NAMALWA (cell line): Measurements from ENCODE around the gene LYL1.
"Not testable (repeated sequence)": the region's sequence is repeated elsewhere in the genome, so short reads cannot be mapped to it uniquely, and the experiment has no call there.

Experiments used
- DNase-seq: peaks from one replicate; pipeline ENCODE4 v3.0.0-alpha.2; 2015; ENCODE audit warnings: low spot score

The LYL1 gene

DNA sequence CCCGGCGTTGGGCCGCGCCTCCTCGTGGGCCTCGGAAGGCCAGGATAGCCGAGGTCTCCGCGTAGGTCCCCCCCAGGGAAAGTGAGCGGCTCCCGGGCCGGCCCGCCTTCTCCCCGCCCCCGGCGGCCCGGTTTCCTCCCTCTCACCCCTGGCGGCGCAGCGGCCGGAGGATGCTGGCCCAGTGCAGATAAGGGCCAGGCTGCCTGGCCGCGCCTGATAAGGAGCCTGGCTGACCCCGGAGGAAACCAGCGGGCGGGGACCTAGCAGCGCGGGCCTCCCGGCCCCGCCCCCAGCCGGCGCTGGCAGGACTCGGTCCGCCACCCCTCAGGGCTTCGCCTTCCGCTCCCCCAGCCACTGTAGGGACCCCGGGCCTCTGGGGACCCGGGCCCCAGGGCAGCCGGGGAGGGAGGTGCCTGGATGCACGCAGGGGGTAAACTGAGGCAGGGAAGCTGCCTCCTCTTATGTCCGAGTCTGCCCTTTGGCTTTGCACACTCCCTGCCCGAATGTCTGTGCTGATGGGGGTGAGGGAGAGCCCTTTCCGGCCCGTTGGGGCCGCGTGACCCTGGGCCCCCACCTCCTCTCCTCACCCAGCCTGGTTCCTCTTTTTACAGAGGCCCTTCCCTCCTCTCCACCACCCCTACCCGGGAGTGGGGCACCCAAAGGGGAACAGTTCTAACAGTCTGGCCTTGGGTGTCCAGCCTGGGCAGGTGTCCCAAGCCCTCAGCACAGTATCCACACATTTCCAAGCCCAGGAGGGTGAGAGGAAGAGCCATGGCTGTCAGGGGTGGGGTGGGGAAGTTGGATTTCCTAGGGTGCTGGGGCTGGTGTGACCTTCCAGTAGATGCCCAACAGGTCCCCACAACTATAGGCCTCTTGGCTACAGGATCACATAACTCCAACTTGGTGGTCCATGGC lies at the start of gene LYL1:
LYL1 (minus strand) TSS at position 193 of the 915 bp plus-strand sequence. CDS start 1,687 bp downstream, outside the sequence.
- DNase-seq = peak; percentile 83

DNA sequence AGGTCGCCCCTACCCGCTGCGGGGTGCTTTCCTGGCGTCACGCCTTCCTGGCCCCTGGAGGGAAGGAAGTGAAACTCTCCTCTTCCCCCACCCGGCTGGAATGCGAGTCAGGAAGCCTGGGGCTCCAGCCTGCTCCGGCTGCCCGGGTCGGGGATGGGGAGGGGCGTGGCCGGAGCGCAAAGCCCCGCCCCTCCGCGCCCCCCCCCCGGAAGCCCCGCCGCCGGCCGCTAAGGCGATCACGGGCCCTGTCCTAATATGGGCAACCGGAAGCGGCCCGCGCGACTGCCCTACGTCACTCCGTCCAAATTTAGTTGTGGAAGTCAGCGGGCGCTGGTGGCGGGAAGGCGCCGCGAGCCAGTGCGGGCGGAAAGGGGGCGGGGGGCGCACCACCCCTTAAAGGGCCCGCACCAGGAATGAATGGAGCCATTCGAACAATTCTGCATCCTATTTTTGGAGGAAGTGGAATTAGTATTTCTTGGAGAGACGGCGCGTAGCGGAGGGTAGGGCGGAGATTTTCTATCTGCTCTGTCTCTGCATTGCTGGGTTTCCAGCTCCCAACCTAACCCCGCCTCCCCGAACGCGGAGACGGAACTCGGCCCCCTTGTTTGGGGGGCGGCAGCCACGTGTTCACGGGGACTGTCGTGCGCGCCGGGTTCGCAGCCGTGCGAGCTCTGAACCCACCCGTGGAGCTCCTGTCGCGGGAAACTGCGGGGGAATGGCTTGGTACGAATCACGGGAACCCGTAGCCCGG lies 49.1 kb upstream of the LYL1 start:
- peak; percentile 96 for DNase-seq

DNA sequence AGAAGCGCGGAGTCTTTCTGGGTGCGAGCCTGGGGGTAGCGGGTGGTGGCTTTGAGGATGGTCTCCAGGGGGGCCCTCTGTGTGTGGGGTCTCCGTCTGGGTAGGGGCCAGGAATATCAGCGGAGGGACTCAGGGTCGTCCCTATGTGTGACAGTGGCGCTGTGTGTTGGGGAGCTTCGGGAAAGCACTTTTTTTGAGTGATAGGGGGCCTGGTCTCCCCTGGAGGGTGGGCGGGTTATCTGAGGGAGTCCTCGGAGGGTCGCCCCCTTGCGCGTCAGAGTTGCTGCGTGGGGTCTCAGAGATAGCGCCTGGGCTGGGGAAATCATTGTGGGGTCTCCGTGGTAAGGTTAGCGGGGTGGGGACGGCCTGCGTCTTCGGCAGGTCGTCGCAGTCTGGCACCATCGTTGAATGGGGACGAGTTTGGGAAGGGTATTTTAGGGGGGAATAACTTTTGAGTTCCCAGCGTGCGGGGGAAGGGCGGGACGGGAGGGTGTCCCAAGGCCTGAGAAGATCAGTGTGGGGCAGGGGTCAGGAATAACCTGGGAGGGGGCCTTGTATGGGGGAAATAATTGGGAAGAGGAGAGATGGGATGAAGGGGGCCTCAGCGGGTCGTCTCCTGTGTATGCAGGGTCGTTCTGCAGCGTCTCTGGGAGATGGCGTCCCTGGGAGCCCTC lies 48.4 kb upstream of the LYL1 start:
- DNase-seq = peak; percentile 49

DNA sequence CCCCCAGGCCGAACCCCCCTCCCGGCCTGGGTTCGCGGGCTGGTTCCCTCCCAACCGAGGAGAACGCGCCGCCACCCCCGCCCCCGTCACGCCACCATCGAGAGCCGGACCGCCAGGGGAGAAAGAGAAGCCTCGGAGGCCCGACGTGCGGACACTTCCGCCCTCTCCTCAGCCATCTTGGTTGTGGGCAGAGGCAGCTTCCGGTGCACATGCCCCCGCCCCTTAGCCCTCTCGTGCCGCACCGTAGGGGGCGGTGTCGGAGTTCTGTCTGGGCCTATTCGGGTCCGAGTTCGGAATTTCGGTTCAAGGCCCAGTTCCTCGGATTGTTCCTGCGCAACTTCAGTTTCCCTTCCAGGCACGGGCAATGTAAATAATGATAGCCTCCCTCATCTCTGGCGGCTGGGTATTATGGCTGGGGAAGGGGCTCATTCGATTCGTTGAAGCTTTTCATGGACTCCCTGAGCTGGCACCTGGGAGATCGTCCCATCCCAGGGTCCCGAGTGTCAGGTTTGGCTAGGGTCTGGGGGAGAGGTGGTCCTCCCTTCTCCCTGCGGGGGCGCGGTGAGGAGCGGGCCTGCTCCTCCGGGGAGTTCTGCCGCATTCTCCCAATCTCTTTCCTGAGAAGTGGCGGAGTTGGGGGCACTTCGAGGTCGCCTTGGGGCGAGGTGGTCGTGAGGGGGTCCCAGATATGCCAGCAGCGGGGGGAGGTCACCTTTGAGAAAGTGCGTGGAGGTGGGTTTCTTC lies 47.7 kb upstream of the LYL1 start, which contains the start of the genes IER2 and STX10:
IER2 (plus strand) TSS at position 225 of the 744 bp plus-strand sequence. CDS start 2,776 bp downstream, outside the sequence.
STX10 (minus strand) TSS at position 189 of the 744 bp plus-strand sequence. CDS start 202 bp downstream, outside the sequence.
- peak; percentile 96 for DNase-seq

DNA sequence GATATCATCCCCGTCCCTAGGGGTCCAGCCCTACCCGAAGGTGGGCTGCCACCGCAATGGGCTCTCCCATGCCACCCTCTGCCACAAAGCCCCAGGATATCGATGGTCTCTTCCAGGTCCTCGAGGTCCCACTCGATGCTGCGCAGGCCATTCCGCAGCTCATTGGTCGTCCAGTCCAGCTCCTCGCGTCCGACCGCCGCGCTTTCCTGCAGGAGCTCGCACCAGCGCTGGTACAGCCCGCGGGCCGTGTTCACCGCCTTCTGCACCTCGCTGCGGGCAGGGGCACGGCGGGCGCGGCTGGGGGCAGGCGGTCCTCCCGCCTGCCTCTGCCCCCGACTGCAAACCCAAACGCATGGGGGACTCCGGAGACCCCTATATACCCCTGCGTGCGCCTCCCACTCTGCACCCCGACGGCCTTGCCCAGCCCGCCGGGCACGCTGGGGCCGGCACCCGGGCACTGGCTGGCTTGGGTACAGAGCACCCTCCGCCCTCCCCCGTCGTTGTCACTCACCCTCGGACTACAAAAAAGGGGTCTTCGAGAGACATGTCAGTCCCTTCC lies 47.0 kb upstream of the LYL1 start:
- no peak for DNase-seq

GRCh38 chr19:13149173-13149627 lies 46.5 kb upstream of the LYL1 start:
- not testable (repeated sequence) for DNase-seq

- no peak for DNase-seq
Observed at GRCh38 chr19:13146763-13147563, 44.3 kb upstream of the LYL1 start.

- no peak for DNase-seq
Observed at GRCh38 chr19:13139633-13140311, 37.1 kb upstream of the LYL1 start.

- DNase-seq = no peak
Observed at GRCh38 chr19:13138916-13139198, 36.2 kb upstream of the LYL1 start.

GRCh38 chr19:13138171-13138915 lies 35.7 kb upstream of the LYL1 start:
- DNase-seq = no peak

DNA sequence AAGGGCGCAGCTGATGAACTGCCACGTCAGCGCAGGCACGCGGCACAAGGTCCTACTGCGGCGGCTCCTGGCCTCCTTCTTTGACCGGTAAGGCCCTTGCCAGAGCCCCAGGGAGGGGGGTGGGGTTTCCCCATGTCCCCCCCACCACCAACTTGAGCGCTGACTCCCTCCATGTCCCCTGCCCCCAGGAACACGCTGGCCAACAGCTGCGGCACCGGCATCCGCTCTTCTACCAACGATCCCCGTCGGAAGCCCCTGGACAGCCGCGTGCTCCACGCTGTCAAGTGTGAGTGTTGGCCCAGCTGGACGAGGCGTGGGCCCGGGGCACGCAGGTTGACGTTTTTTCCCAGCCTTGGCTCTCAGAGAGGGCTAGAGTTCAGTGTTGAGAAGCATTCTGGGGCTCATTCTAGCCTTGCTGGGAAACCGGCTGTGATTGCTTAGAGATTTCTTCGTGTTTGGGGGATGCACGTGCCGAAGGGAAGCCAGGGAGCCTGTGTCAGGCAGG lies 34.7 kb upstream of the LYL1 start:
- DNase-seq = no peak

- no peak for DNase-seq
Observed at GRCh38 chr19:13135068-13136062, 32.7 kb upstream of the LYL1 start.

DNA sequence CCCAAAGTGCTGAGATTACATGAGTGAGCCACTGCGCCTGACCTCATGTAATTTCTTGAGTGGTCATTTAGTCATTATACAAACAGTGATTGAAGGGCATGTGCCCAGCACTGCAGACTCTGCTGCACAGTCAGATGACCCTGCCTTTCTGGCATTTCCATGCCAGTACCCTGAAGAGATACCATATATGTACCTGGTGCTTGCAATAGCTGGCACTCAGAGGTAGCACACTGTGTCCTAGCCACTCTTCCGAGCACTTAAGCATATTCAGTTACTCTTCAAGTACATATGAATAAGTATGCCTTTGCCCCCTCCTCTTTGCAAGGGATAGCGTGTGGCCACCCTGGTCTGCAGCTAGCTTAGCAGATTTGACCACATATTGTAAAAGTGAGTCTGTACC lies 32.0 kb upstream of the LYL1 start:
- DNase-seq = no peak

GRCh38 chr19:13133241-13133870 lies 30.7 kb upstream of the LYL1 start:
- DNase-seq = no peak

DNA sequence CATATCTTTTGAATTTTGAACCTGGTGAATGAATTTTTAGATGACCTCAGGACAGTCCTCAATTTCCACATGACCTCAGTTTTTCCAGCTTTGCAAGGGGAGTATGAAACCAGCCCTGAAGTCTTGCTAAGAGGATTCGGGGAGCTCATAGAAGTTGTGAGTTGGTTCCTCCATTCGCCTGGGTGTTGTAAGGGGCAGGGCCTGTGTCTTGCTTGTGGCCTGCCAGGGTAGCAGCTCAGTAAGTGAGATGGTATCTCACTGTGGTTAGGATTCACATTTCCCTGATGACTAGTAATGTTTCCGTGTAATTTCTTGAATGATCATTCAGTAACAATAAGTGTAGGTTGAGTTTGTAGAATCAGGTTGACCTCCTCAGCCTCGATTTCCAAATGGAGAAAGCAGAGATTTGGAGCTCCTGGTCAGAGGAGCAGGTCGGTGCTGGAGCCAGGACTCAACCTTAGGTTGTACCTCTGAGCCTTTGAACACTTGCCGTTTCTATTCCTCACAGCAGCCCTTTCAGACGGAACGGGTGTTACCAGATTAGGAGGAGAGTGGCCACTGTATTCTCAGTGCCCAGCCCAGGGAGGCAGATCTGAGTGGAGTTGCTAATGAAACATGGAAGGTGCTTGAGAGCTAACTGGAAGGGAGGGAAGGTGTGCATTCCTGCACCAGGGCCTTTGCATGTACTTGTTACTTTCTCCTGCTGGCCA lies 30.0 kb upstream of the LYL1 start:
- no peak for DNase-seq

GRCh38 chr19:13130886-13131490 lies 28.3 kb upstream of the LYL1 start:
- no peak for DNase-seq
